Endothelial cell of umbilical vein (primary cell): ENCODE measurements around the gene DNAAF5.

ENCODE experiments used
- EZH2 ChIP-seq: IDR thresholded peaks from 2 replicates; pipeline ENCODE4 v1.6.1; 2012; ENCODE audit warnings: borderline replicate concordance, low read depth, mild to moderate bottlenecking, moderate library complexity, low read length, inconsistent platforms; ENCODE audit not compliant: severe bottlenecking
- MYC ChIP-seq: IDR thresholded peaks from one replicate; pipeline ENCODE4 v1.6.1; 2011; ENCODE audit warnings: mild to moderate bottlenecking, low read depth, low read length
- POLR2A ChIP-seq: IDR thresholded peaks from 2 replicates; pipeline ENCODE4 v1.6.1; 2012; ENCODE audit warnings: low read depth, mild to moderate bottlenecking, control low read depth, low read length
- TF ChIP-seq, protein P1 (sequence below), 2 donors: IDR thresholded peaks; 1 replicate in 1 of 2; 2 replicates in 1 of 2; pipeline ENCODE4 v1.5.1; 2011; ENCODE audit warnings: low read length in 2 of 2, mild to moderate bottlenecking in 2 of 2, moderate library complexity in 2 of 2, control low read depth in 1 of 2, inconsistent platforms in 1 of 2, low read depth in 1 of 2; ENCODE audit not compliant: insufficient read depth in 1 of 2; ENCODE audit errors: extremely low read depth in 1 of 2
- TF ChIP-seq, protein P2 (sequence below): IDR thresholded peaks from 2 replicates; pipeline ENCODE4 v1.6.1; 2011; ENCODE audit not compliant: insufficient read depth, insufficient read length

GRCh38 chr7:830069-830468 lies 103.6 kb downstream of the DNAAF5 start:
- TF ChIP-seq, protein P1, sequence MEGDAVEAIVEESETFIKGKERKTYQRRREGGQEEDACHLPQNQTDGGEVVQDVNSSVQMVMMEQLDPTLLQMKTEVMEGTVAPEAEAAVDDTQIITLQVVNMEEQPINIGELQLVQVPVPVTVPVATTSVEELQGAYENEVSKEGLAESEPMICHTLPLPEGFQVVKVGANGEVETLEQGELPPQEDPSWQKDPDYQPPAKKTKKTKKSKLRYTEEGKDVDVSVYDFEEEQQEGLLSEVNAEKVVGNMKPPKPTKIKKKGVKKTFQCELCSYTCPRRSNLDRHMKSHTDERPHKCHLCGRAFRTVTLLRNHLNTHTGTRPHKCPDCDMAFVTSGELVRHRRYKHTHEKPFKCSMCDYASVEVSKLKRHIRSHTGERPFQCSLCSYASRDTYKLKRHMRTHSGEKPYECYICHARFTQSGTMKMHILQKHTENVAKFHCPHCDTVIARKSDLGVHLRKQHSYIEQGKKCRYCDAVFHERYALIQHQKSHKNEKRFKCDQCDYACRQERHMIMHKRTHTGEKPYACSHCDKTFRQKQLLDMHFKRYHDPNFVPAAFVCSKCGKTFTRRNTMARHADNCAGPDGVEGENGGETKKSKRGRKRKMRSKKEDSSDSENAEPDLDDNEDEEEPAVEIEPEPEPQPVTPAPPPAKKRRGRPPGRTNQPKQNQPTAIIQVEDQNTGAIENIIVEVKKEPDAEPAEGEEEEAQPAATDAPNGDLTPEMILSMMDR (IDR thresholded peaks at IDR 0.05; ENCODE audit: extremely low read depth in 1 of 2, insufficient read depth in 1 of 2, low read depth in 1 of 2, low read length in 2 of 2): no peak
- TF ChIP-seq, protein P2, sequence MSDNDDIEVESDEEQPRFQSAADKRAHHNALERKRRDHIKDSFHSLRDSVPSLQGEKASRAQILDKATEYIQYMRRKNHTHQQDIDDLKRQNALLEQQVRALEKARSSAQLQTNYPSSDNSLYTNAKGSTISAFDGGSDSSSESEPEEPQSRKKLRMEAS: no peak
- TF ChIP-seq EZH2: no peak
- TF ChIP-seq POLR2A: no peak
- TF ChIP-seq MYC: no peak
